MG63 (cell line): ENCODE measurements around the gene PRDX6. TPM values are rescaled to one million over a fixed set of nuclear protein-coding genes. Genes with fewer than 3 reads are reported as not detected.
"Not testable (repeated sequence)": the region's sequence is repeated elsewhere in the genome, so short reads cannot be mapped to it uniquely, and the experiment has no call there.

Source experiments
- DNase-seq: peaks from one replicate; pipeline ENCODE4 v3.0.0-alpha.2; 2020
- H3K27me3 ChIP-seq: fragments of 250-450 bp; sonication (Bioruptor Pico); 2 replicates; pipeline ENCODE4 v1.5.1; 2020; ENCODE audit warnings: mild to moderate bottlenecking, moderate library complexity
- H3K36me3 ChIP-seq: fragments of 250-450 bp; sonication (Bioruptor Pico); 2 replicates; pipeline ENCODE4 v1.5.1; 2020; ENCODE audit warnings: mild to moderate bottlenecking, moderate library complexity
- H3K4me3 ChIP-seq: fragments of 250-450 bp; sonication (Bioruptor Pico); 2 replicates; pipeline ENCODE4 v1.5.1; 2020; ENCODE audit warnings: mild to moderate bottlenecking, moderate library complexity
- H3K9me3 ChIP-seq: fragments of 250-450 bp; sonication (Bioruptor Pico); 2 replicates; pipeline ENCODE4 v1.5.1; 2020; ENCODE audit warnings: mild to moderate bottlenecking, moderate library complexity
- total RNA-seq: library from RNA; depleted of rRNA; stranded (reverse); fragments of >200 nt; shearing (Covaris generic); gene quantifications from 2 replicates; pipeline ENCODE4 v1.2.3, GENCODE V29; 2014; ENCODE audit warnings: low replicate concordance

The PRDX6 gene
- total RNA-seq, 1 experiment from 2014 or later: 232 TPM

DNA sequence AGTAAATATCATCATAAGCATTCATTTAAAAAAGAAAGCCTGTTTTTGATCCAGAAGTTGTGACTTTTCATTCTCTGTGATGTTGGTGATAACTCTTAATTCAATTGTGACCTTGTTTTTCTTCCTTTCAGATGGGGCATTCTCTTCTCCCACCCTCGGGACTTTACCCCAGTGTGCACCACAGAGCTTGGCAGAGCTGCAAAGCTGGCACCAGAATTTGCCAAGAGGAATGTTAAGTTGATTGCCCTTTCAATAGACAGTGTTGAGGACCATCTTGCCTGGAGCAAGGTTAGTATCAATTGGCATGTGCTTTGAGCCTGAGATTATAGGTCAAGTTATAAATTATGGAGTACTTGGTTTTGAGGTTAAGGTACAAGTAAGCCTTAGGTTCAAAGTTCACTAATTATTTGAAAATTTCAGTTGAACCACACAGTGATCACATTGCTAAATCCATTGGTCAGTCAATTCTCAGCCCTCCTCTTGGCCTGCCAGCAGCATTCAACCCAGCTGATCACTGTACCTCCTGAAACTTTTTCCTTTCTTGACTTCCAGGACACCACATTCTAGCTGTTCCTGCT, 4.1 kb downstream of the PRDX6 start:
- no peak overlapping the region for H3K4me3 ChIP-seq
- peaks cover 80% of the 10 kb centered on the region for H3K36me3 ChIP-seq
- H3K9me3 ChIP-seq: no peaks in the 10 kb centered on the region

DNA sequence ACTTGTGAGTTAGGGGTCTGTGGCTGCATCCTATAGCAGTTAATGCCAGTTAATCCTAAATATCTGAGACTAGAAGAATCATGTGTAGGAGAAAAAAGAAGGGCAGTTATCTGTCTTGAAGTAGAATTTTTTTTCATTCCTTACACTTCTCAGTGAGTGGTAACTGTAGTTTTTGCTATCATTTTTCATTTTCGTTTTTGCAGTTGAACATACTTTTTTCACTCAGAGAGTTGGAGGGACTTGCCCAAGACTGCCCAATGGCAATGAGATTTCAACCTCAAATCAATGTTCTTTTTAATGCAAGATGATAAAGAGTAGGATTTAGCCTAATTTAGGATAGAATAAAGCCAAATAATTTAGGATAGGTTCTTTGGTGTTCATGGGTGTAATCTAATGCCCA, 5.5 kb downstream of the PRDX6 start:
- H3K36me3 ChIP-seq: peaks cover 94% of the 10 kb centered on the region
- H3K9me3 ChIP-seq: no peaks in the 10 kb centered on the region
- no peak for DNase-seq
- H3K27me3 ChIP-seq: no peaks in the 10 kb centered on the region
- H3K4me3 ChIP-seq: no peak overlapping the region

More for the DNA sequence above, 4.1 kb downstream of the PRDX6 start:
- no peak for DNase-seq
- H3K27me3 ChIP-seq: no peaks in the 10 kb centered on the region

DNA sequence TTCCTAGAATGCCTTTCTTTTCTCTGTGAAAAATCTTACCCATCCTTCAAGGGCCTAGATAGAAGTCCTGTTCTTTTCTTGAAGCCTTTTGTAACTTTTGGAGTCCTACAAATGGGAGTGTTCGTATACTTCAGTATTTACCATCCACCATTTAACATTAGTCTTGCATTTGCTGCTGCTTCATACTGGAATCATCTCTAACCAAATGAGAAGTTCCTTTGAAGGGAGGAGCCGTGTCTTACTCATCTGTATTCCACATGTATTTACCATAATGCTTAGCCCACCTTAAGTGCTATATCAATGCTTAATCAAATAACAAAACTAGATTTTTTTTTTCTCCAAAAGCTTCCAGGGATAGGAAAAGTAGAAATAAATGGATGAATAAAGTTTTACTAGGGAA, 7.1 kb downstream of the PRDX6 start:
- Histone ChIP-seq H3K27me3 (no peaks in the 10 kb centered on the region), H3K36me3 (peaks cover 95% of the 10 kb centered on the region), H3K4me3 (no peak overlapping the region), H3K9me3 (no peaks in the 10 kb centered on the region)
- no peak for DNase-seq

DNA sequence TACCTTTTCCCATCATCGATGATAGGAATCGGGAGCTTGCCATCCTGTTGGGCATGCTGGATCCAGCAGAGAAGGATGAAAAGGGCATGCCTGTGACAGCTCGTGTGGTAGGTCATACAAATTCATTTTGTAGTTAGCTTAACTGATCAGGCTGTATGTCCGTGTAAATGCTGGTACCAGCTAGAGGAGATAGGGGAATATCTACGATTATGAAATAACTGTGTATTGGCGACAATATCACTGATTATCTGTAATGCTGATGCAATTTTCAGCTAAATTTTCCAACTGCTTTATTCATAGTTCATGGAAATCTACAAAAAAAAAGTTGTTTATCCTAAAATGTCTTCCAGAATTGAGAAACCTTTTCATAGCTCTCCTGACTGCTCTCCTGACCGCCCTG, 8.3 kb downstream of the PRDX6 start:
- H3K36me3 ChIP-seq: peaks cover 84% of the 10 kb centered on the region
- no peak overlapping the region for H3K4me3 ChIP-seq

DNA sequence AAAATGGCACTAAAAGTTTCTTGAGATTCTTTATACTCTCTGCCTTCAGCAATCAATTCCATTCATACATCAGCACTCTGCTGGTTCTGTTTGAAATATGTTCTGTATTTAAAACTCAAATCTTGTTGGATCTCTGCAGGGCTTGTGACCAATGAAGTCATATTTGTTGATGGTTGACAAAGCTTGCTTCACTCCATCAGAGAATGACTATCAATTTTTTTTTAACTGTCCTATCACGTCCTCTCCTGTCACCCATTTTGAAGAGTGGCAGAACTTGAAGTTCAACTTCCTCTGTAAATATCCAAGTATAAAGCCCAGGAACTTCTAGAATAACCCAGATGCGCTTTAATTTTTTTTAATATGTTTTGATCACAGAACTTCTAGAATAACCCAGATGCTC, 10.9 kb downstream of the PRDX6 start:
- peaks cover 58% of the 10 kb centered on the region for H3K36me3 ChIP-seq
- H3K4me3 ChIP-seq: no peak overlapping the region
- H3K27me3 ChIP-seq: no peaks in the 10 kb centered on the region
- no peaks in the 10 kb centered on the region for H3K9me3 ChIP-seq
- no peak for DNase-seq

More for the DNA sequence above, 8.3 kb downstream of the PRDX6 start:
- no peak for DNase-seq
- Histone ChIP-seq H3K9me3 (no peaks in the 10 kb centered on the region), H3K27me3 (no peaks in the 10 kb centered on the region)

DNA sequence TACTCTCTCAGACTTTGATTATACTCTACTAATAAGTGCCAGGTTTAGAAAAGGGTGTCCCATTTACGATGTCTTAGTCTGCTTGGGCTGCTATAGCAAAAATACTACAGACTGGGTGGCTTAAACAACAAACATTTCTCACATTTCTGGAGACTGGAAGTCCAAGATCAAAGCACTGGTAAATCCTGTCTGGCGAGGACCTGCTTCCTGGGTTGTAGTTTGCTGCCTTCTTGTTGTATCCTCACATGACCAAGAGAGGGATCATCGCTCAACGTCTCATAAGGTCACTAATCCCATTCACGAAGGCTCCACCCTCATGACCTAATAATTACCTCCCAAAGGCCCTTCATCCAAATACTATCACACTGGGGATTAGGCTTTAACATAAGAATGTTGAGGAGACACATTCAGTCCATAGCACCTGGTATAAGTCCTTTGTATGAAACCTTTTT, 12.0 kb downstream of the PRDX6 start:
- 0 out of 2 replicates have a peak, but pooled peaks cover 2% of the 10 kb centered on the region for H3K9me3 ChIP-seq
- no peak for DNase-seq
- H3K4me3 ChIP-seq: no peak overlapping the region
- no peaks in the 10 kb centered on the region for H3K27me3 ChIP-seq
- peaks cover 49% of the 10 kb centered on the region for H3K36me3 ChIP-seq

DNA sequence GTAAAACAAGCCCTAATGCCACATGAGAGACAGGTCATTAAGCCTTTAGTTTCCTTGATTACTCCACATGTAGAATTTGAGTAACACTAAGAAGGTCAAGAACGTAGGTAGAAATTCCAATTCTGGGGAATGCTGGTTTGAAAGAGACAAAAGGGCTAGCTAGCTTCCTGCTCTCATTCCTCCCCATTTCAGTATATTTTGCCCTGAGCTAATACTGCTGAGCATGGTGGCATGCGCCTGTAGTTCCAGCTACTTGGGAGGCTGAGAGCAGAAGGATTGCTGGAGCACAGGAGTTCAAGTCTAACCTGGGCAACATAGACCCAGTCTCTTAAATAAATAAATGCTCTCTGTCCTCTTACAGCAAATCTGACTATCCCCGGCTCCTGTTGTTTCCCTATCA, 12.8 kb downstream of the PRDX6 start:
- DNase-seq: no peak
- no peak overlapping the region for H3K4me3 ChIP-seq
- no peaks in the 10 kb centered on the region for H3K27me3 ChIP-seq
- H3K36me3 ChIP-seq: peaks cover 41% of the 10 kb centered on the region
- H3K9me3 ChIP-seq: 0 out of 2 replicates have a peak, but pooled peaks cover 2% of the 10 kb centered on the region

DNA sequence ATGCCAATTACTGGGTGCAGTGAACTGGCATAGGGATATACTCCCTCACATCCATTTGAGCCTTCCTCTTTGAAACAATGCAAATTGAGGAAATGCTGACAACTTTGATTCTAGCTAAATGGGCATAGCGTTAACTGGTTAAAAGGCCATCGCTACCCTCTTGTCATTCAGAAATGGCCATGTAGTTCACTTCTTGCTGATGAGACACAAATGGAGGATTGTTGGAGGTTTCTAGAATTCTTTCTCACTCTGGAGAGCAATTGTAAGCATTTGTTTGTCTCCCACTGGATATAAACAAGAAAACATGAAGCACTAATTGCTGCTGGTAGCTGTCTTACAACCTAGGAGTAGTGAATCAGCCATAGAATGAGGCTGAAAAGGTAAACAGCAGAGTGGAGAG, 14.4 kb downstream of the PRDX6 start:
- no peak overlapping the region for H3K4me3 ChIP-seq

DNA sequence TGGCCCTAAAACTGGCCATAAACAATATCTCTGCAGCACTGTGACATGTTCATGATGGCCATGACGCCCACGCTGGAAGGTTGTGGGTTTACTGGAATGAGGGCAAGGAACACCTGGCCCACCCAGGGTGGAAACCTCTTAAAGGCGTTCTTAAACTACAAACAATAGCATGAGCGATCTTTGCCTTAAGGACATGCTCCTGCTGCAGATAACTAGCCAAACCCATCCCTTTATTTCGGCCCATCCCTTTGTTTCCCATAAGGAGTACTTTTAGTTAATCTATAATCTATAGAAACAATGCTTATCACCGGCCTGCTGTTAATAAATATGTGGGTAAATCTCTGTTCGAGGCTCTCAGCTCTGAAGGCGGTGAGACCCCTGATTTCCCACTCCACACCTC, 16.0 kb downstream of the PRDX6 start:
- DNase-seq, H3K4me3 ChIP-seq, H3K36me3 ChIP-seq, H3K9me3 ChIP-seq, H3K27me3 ChIP-seq: not testable (repeated sequence)

More for the DNA sequence above, 14.4 kb downstream of the PRDX6 start:
- peaks cover 25% of the 10 kb centered on the region for H3K36me3 ChIP-seq
- H3K9me3 ChIP-seq: peaks cover 2% of the 10 kb centered on the region; the same call in 1 of the 2 replicates
- no peaks in the 10 kb centered on the region for H3K27me3 ChIP-seq
- no peak for DNase-seq

DNA sequence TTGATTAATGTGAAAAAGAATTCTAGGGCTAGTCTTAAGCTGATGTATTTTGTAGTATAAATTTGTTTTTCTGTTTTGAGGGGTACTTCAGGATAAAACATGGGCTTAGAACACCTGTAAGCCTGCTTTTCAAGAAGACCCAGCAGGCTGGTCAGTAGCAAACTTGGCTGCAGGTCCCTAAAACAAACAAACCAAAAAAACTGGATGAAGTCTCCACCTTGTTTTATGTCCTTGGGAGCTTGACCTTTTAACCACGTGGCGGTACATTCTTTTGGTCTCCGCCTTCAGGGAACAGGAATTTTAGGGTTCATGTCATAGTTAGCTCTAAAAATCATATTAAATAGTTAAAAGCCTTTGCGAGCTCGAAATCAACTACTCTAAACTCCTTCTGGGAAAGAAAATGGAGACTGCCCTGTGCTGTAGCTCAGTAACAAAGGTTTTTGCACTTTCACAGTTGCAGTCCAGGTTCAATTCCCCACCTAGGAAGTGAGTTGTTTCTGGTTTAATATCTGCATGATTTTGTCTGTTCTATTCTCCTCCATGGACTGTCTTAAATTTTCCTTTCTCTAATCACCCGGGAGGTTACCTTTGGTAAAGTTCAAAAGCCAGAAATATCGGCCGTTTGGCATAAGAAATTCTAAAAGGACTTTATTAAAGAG, 18.6 kb downstream of the PRDX6 start:
- H3K36me3 ChIP-seq: no peaks in the 10 kb centered on the region
- no peaks in the 10 kb centered on the region for H3K27me3 ChIP-seq
- H3K9me3 ChIP-seq: peaks cover 2% of the 10 kb centered on the region; the same call in 1 of the 2 replicates
- no peak overlapping the region for H3K4me3 ChIP-seq
- DNase-seq: no peak

DNA sequence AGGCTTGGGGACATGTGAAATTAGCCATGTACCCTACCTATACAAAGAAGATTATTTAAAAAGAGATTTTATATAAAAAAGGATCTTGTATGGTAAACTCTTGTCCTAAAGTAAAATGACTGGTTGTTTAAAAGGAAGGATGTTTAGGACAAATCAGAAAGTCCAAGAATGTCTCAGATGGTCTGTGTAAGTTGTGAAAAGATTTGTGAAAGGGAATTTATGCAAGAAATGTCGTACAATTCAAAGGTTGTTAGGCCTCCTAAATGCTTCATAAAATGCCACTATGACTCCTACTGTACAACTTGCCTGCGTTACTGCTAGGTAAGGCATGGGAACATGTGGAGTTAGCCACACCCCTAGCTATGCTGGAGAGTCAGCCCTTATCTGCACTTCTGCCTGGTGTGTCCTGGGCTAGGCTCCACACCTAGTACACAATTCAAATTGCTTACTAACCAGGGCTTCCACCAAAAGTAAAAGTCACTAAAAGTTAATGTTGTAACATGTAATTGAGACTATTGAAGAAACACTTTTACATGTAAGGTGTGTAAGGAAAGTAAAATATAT, 19.7 kb downstream of the PRDX6 start:
- H3K27me3 ChIP-seq: no peaks in the 10 kb centered on the region
- no peak overlapping the region for H3K4me3 ChIP-seq
- DNase-seq: no peak
- H3K9me3 ChIP-seq: peaks cover 2% of the 10 kb centered on the region; the same call in 1 of the 2 replicates
- no peaks in the 10 kb centered on the region for H3K36me3 ChIP-seq

DNA sequence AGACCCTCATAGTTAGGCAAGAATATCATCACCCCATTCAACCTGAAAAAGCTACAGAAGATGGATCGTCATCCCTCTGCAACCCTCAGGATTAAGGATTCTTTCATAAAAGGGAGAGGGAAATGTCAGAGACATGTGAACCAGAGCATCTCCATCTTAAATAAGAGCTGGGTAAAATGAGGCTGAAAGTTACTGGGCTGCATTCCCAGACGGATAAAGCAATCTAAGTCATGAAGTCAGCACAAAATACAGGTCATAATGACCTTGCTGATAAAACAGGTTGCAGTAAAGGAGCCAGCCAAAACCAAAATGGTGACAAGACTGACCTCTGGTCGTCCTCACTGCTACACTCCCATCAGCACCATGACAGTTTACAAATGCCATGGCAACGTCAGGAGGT, 22.6 kb downstream of the PRDX6 start:
- no peak for DNase-seq
- Histone ChIP-seq H3K4me3 (no peak overlapping the region), H3K9me3 (no peaks in the 10 kb centered on the region; the same call in 1 of the 2 replicates), H3K36me3 (no peaks in the 10 kb centered on the region), H3K27me3 (no peaks in the 10 kb centered on the region)

DNA sequence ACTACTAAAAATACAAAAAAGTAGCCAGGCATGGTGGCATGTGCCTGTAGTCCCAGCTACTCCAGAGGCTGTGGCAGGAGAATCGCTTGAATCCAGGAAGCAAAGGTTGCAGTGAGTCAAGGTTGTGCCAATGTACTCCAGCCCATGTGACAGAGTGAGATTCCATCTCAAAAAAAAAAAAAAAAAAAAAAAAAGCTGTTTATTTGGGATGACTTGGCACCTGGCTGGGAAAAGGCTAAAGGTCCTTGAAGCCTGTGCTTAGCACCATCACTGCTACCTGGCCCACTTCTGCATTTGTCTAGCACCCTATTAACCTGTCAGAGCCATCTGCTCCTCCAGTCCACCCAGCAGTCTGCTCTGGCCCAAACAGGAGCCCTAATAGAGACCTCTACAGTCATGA, 25.0 kb downstream of the PRDX6 start:
- Histone ChIP-seq H3K4me3 (no peak overlapping the region), H3K36me3 (no peaks in the 10 kb centered on the region), H3K9me3 (no peaks in the 10 kb centered on the region), H3K27me3 (no peaks in the 10 kb centered on the region)
- no peak for DNase-seq

DNA sequence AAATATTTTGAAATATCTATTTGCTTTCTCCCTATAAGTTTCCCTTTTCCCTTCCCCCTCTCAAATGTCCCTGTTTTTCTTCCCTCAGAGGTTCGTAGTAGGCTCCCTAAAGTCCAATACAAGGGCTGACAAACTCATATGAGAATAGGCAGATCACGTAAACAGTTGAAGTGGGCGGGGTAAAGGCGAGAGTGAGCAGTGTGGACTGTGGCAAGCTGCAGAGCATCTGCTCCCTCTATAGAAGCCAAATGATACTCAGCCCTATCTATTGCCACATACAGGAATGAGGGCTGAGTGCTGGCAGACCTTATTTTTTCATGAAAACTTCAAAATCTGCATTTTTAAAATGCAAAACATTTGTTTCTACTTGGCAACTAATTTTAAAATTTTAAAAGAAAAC, 26.3 kb downstream of the PRDX6 start:
- no peak for DNase-seq
- Histone ChIP-seq H3K9me3 (no peaks in the 10 kb centered on the region), H3K27me3 (no peaks in the 10 kb centered on the region), H3K4me3 (no peak overlapping the region), H3K36me3 (no peaks in the 10 kb centered on the region)

DNA sequence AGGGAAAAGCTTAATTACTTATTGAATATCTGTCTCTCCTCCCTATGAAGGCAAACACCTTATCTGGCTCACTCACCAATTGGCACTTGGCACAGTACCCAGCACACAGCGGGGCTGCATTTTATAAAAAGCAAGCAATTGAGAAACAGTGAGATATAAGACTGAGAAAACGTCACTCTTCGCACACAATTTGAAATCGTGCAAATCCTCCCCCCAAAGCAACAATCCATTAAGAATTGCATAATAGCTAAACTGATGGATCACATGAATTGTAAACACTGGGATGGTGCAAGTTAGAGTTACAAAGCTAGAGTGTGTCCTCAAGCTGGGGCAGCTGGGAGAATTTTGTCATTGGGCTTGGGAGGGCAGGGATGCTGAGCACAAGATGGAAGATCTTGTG, 27.1 kb downstream of the PRDX6 start:
- Histone ChIP-seq H3K27me3 (no peaks in the 10 kb centered on the region), H3K4me3 (no peak overlapping the region), H3K36me3 (no peaks in the 10 kb centered on the region), H3K9me3 (no peaks in the 10 kb centered on the region)
- no peak for DNase-seq

DNA sequence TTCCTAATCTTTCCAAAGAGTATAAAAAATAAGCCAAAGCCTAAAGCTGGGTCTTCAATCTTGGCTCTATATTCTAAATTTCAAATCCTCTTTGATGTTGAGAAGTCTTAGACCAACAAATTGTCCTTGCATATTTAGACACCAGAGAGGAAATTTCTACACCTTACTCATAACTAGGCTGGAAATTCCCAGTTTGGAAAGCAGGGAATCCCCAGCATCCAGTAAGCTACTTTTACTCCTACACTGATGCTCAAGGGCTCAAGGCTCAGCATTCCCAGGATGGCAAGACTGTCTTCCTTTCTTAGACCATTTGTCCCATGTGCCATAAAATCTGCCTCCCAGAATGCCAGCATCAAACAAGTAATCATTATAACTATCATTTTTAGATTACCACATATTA, 28.3 kb downstream of the PRDX6 start:
- H3K9me3 ChIP-seq: no peaks in the 10 kb centered on the region
- no peak for DNase-seq
- H3K27me3 ChIP-seq: no peaks in the 10 kb centered on the region

DNA sequence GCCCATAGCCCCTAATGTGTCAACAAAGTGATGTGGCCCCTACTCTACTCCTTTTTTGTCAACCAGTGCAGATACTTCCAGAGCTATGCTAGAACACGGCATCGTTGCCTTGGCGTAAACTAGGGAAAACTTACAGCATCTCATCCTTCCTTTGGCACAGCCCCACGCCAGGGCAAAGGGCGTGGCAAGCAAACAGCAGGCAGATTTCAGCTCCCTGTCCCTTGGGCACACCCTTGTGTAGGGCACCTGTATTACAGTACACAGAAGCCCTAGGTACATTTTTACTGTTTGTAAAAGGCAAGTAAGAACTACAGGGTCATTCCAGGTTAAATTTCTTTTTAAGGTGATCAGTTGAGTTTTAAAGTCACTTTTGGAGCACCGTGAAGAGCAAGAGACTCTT, 29.3 kb downstream of the PRDX6 start:
- no peaks in the 10 kb centered on the region for H3K9me3 ChIP-seq
- no peak overlapping the region for H3K4me3 ChIP-seq
- no peaks in the 10 kb centered on the region for H3K36me3 ChIP-seq
- H3K27me3 ChIP-seq: no peaks in the 10 kb centered on the region
- DNase-seq: peak; percentile 29

More for the DNA sequence above, 28.3 kb downstream of the PRDX6 start:
- Histone ChIP-seq H3K4me3 (no peak overlapping the region), H3K36me3 (no peaks in the 10 kb centered on the region)
